Measurements from ENCODE around the gene MYL11. TPM values are rescaled to one million over a fixed set of nuclear protein-coding genes. Genes with fewer than 3 reads are reported as not detected.

The MYL11 gene
- total RNA-seq, 4 donors from 2014 or later = not detected

- ATAC-seq (ENCODE audit: low FRiP score) (no peak), DNase-seq (ENCODE audit: low spot score) (no peak)
Observed at GRCh38 chr16:30355954-30356308, 18.7 kb upstream of the MYL11 start.

GRCh38 chr16:30356401-30357084 lies 18.1 kb upstream of the MYL11 start:
- TF ChIP-seq CTCF (IDR thresholded peaks at IDR 0.05) = no peak
- no peak for DNase-seq (ENCODE audit: low spot score)
- no peak for ATAC-seq (ENCODE audit: low FRiP score)

More at GRCh38 chr16:30355954-30356308, 18.7 kb upstream of the MYL11 start:
- no peak for TF ChIP-seq CTCF (IDR thresholded peaks at IDR 0.05)

- ATAC-seq (ENCODE audit: low FRiP score) (no peak), DNase-seq (ENCODE audit: low spot score) (no peak)
- TF ChIP-seq CTCF (IDR thresholded peaks at IDR 0.05) = no peak
Observed at GRCh38 chr16:30357085-30357714, 17.4 kb upstream of the MYL11 start.

GRCh38 chr16:30357715-30358576 lies 16.7 kb upstream of the MYL11 start:
- DNase-seq (ENCODE audit: low spot score) (no peak), ATAC-seq (ENCODE audit: low FRiP score) (no peak)
- TF ChIP-seq CTCF (IDR thresholded peaks at IDR 0.05) = no peak

GRCh38 chr16:30358577-30358936 lies 16.0 kb upstream of the MYL11 start:
- DNase-seq (ENCODE audit: low spot score) (no peak), ATAC-seq (ENCODE audit: low FRiP score) (no peak)
- no peak for TF ChIP-seq CTCF (IDR thresholded peaks at IDR 0.05)

- DNase-seq (ENCODE audit: low spot score) (no peak), ATAC-seq (ENCODE audit: low FRiP score) (no peak)
- no peak for TF ChIP-seq CTCF (IDR thresholded peaks at IDR 0.05)
Observed at GRCh38 chr16:30358990-30359870, 15.4 kb upstream of the MYL11 start.

Data from omental fat pad (tissue), 4 donors.